BLaER1 (cell line): ENCODE measurements around the gene ENTPD8.
A peak's percentile ranks its signal among the peaks of the same experiment; 100 is the strongest.

Experiments used
- H3K27ac ChIP-seq: shearing (Covaris generic); formaldehyde crosslinking; 2 replicates; pipeline ENCODE4 v1.8.1; 2022
- H3K27me3 ChIP-seq: shearing (Covaris generic); formaldehyde crosslinking; 2 replicates; pipeline ENCODE4 v1.8.1; 2022
- H3K36me3 ChIP-seq: shearing (Covaris generic); formaldehyde crosslinking; 2 replicates; pipeline ENCODE4 v1.8.1; 2022
- H3K4me1 ChIP-seq: shearing (Covaris generic); formaldehyde crosslinking; 2 replicates; pipeline ENCODE4 v1.8.1; 2022
- H3K4me2 ChIP-seq: shearing (Covaris generic); formaldehyde crosslinking; 2 replicates; pipeline ENCODE4 v1.8.1; 2022
- H3K4me3 ChIP-seq: shearing (Covaris generic); formaldehyde crosslinking; 2 replicates; pipeline ENCODE4 v1.8.1; 2022
- H3K9ac ChIP-seq: shearing (Covaris generic); formaldehyde crosslinking; 2 replicates; pipeline ENCODE4 v1.8.1; 2022
- H3K9me3 ChIP-seq: shearing (Covaris generic); formaldehyde crosslinking; 2 replicates; pipeline ENCODE4 v1.8.1; 2022
- H4K20me1 ChIP-seq: shearing (Covaris generic); formaldehyde crosslinking; 2 replicates; pipeline ENCODE4 v1.8.1; 2022
- Cebpa-rat ChIP-seq: shearing (Covaris generic); IDR thresholded peaks from 2 replicates; pipeline ENCODE4 v1.8.1; 2022

ENTPD8 gene

GRCh38 chr9:137406876-137407589 lies 34.1 kb downstream of the ENTPD8 start:
- peak overlapping the region; percentile 47 for H3K4me3 ChIP-seq

GRCh38 chr9:137406085-137406760 lies 34.9 kb downstream of the ENTPD8 start:
- Histone ChIP-seq H3K27ac (no peak overlapping the region), H4K20me1 (peaks cover 70% of the 10 kb centered on the region), H3K4me1 (peaks cover 56% of the 10 kb centered on the region), H3K9ac (no peak overlapping the region), H3K36me3 (peaks cover 24% of the 10 kb centered on the region), H3K4me2 (peak overlapping the region; percentile 98), H3K27me3 (peaks cover 18% of the 10 kb centered on the region; the same call in 1 of the 2 replicates), H3K4me3 (no peak overlapping the region), H3K9me3 (peaks cover 24% of the 10 kb centered on the region)
- TF ChIP-seq Cebpa-rat = no peak

More at GRCh38 chr9:137406876-137407589, 34.1 kb downstream of the ENTPD8 start:
- peak overlapping the region; percentile 98 for H3K4me2 ChIP-seq
- peaks cover 64% of the 10 kb centered on the region for H3K4me1 ChIP-seq
- peak overlapping the region; percentile 53; the same call in 1 of the 2 replicates for H3K9ac ChIP-seq
- no peak overlapping the region for H3K27ac ChIP-seq
- no peak for TF ChIP-seq Cebpa-rat
- H3K27me3 ChIP-seq = peaks cover 18% of the 10 kb centered on the region; the same call in 1 of the 2 replicates
- peaks cover 76% of the 10 kb centered on the region for H4K20me1 ChIP-seq
- peaks cover 16% of the 10 kb centered on the region for H3K9me3 ChIP-seq
- H3K36me3 ChIP-seq = peaks cover 16% of the 10 kb centered on the region

GRCh38 chr9:137405677-137406081 lies 35.5 kb downstream of the ENTPD8 start:
- peaks cover 55% of the 10 kb centered on the region for H3K4me1 ChIP-seq
- peaks cover 65% of the 10 kb centered on the region for H4K20me1 ChIP-seq
- H3K9ac ChIP-seq = no peak overlapping the region
- peaks cover 24% of the 10 kb centered on the region for H3K36me3 ChIP-seq
- H3K4me3 ChIP-seq = no peak overlapping the region
- no peak overlapping the region for H3K4me2 ChIP-seq
- no peak for TF ChIP-seq Cebpa-rat
- no peak overlapping the region for H3K27ac ChIP-seq
- peaks cover 18% of the 10 kb centered on the region; the same call in 1 of the 2 replicates for H3K27me3 ChIP-seq
- H3K9me3 ChIP-seq = peaks cover 29% of the 10 kb centered on the region

- no peak overlapping the region for H3K4me2 ChIP-seq
- peaks cover 29% of the 10 kb centered on the region for H3K9me3 ChIP-seq
- no peak overlapping the region for H3K9ac ChIP-seq
These were observed 36.1 kb downstream of the ENTPD8 start for GRCh38 chr9:137404961-137405567.

GRCh38 chr9:137403269-137403668 lies 37.9 kb downstream of the ENTPD8 start:
- TF ChIP-seq Cebpa-rat = no peak
- Histone ChIP-seq H3K9me3 (peaks cover 38% of the 10 kb centered on the region), H3K27ac (no peak overlapping the region), H3K9ac (no peak overlapping the region), H4K20me1 (peaks cover 47% of the 10 kb centered on the region), H3K4me3 (no peak overlapping the region), H3K4me1 (peaks cover 55% of the 10 kb centered on the region), H3K27me3 (peaks cover 18% of the 10 kb centered on the region; the same call in 1 of the 2 replicates), H3K36me3 (peaks cover 29% of the 10 kb centered on the region), H3K4me2 (no peak overlapping the region)

More at GRCh38 chr9:137404961-137405567, 36.1 kb downstream of the ENTPD8 start:
- Histone ChIP-seq H3K36me3 (peaks cover 24% of the 10 kb centered on the region), H3K4me1 (peaks cover 55% of the 10 kb centered on the region), H4K20me1 (peaks cover 59% of the 10 kb centered on the region), H3K4me3 (no peak overlapping the region), H3K27ac (no peak overlapping the region), H3K27me3 (peaks cover 18% of the 10 kb centered on the region; the same call in 1 of the 2 replicates)
- TF ChIP-seq Cebpa-rat = no peak

GRCh38 chr9:137402746-137403145 lies 38.4 kb downstream of the ENTPD8 start:
- TF ChIP-seq Cebpa-rat = no peak
- Histone ChIP-seq H3K4me2 (no peak overlapping the region), H3K27ac (no peak overlapping the region)

GRCh38 chr9:137398561-137399468 lies 42.3 kb downstream of the ENTPD8 start:
- Histone ChIP-seq H3K36me3 (peaks cover 37% of the 10 kb centered on the region), H3K4me3 (no peak overlapping the region), H3K4me1 (peaks cover 70% of the 10 kb centered on the region), H3K9ac (no peak overlapping the region), H3K27me3 (no peaks in the 10 kb centered on the region), H3K27ac (peak overlapping the region; percentile 44; the same call in 1 of the 2 replicates), H3K4me2 (peak overlapping the region; percentile 82), H3K9me3 (peaks cover 58% of the 10 kb centered on the region), H4K20me1 (peaks cover 18% of the 10 kb centered on the region)
- TF ChIP-seq Cebpa-rat = no peak

More at GRCh38 chr9:137402746-137403145, 38.4 kb downstream of the ENTPD8 start:
- no peak overlapping the region for H3K9ac ChIP-seq
- peaks cover 44% of the 10 kb centered on the region for H4K20me1 ChIP-seq
- no peak overlapping the region for H3K4me3 ChIP-seq
- H3K36me3 ChIP-seq = peaks cover 29% of the 10 kb centered on the region
- H3K4me1 ChIP-seq = peaks cover 55% of the 10 kb centered on the region
- H3K9me3 ChIP-seq = peaks cover 44% of the 10 kb centered on the region
- peaks cover 15% of the 10 kb centered on the region; the same call in 1 of the 2 replicates for H3K27me3 ChIP-seq

- Histone ChIP-seq H3K27ac (no peak overlapping the region), H3K9ac (no peak overlapping the region)
These were observed 43.3 kb downstream of the ENTPD8 start for GRCh38 chr9:137397675-137398423.

More at GRCh38 chr9:137397675-137398423, 43.3 kb downstream of the ENTPD8 start:
- H3K4me3 ChIP-seq = no peak overlapping the region
- no peak for TF ChIP-seq Cebpa-rat
- peaks cover 29% of the 10 kb centered on the region for H3K36me3 ChIP-seq
- no peaks in the 10 kb centered on the region for H3K27me3 ChIP-seq
- H3K9me3 ChIP-seq = peaks cover 50% of the 10 kb centered on the region
- peaks cover 80% of the 10 kb centered on the region for H3K4me1 ChIP-seq
- peak overlapping the region; percentile 82 for H3K4me2 ChIP-seq
- H4K20me1 ChIP-seq = peaks cover 18% of the 10 kb centered on the region
